ENCODE data around the gene ATG2A. TPM values are rescaled to one million over a fixed set of nuclear protein-coding genes. Genes with fewer than 3 reads are reported as not detected.

ATG2A gene
- polyA plus RNA-seq, 3 donors: 2.6 to 24.9 (median 4.0) TPM

DNA sequence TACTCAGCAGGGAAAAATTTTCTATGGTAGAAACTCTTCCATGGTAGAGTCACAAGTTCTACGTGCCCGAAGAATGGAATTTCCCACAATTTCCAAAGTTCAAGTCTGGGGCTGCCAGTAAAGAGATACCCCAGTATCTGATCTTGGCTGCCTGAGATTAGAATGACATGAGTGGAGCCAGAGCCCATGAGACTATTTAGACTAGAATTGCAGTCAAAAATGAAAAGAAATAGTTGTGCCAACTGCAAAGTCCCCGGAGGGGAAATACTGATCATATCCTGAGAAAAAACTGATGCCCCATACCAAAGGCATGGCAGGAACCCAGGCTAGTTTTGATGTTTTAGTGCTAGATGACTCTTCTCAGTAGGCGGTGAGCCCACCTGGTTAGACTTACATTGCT, 43.7 kb upstream of the ATG2A start:
- Mint-ChIP-seq H3K9me3 (no peaks in the 10 kb centered on the region), H3K4me1 (peaks cover 17% of the 10 kb centered on the region), H3K4me3 (no peak overlapping the region), H3K27me3 (ENCODE audit: low read depth in 3 of 3) (peaks cover 5 to 12% (median 7%) of the 10 kb centered on the region in 3 donors), H3K27ac (no peak overlapping the region), H3K36me3 (no peaks in the 10 kb centered on the region)
- H2AFZ ChIP-seq (ENCODE audit: insufficient read depth, low read depth, low read length, poor library complexity, severe bottlenecking): no peak overlapping the region
- H3K27me3 ChIP-seq (ENCODE audit: control insufficient read depth in 2 of 2, insufficient read depth in 2 of 2, low read length in 2 of 2): no peaks in the 10 kb centered on the region
- H3K4me3 ChIP-seq (replicated peaks in 1 of 3; ENCODE audit: low read depth in 2 of 3, low read length in 3 of 3): no peak overlapping the region
- no peak overlapping the region for H3K9ac ChIP-seq (ENCODE audit: insufficient read depth, low read length, poor library complexity, severe bottlenecking)
- DNase-seq: no peak
- no peaks in the 10 kb centered on the region for H3K36me3 ChIP-seq (replicated peaks in 1 of 2; ENCODE audit: control insufficient read depth in 1 of 2, insufficient read depth in 2 of 2, low read length in 2 of 2)
- no peaks in the 10 kb centered on the region for H4K20me1 ChIP-seq (ENCODE audit: insufficient read depth, low read length)
- H3K27ac ChIP-seq (ENCODE audit: low read depth in 1 of 2, low read length in 2 of 2): no peak overlapping the region
- H3K79me2 ChIP-seq (ENCODE audit: insufficient read depth, low read length): no peaks in the 10 kb centered on the region
- no peaks in the 10 kb centered on the region for H3K9me3 ChIP-seq (replicated peaks in 1 of 2; ENCODE audit: control insufficient read depth in 1 of 2, insufficient read depth in 1 of 2, low read length in 2 of 2)
- intact Hi-C loops (cut with micrococcal nuclease): no loop called here
- 89% methylated on average over 3 of the region's 4 CpGs for WGBS (ENCODE audit: insufficient coverage)
- no peak overlapping the region for H3K4me2 ChIP-seq (replicated peaks; ENCODE audit: extremely low read depth, low read length, poor library complexity, severe bottlenecking)
- peaks cover 7 to 13% of the 10 kb centered on the region in 2 donors for H3K4me1 ChIP-seq (ENCODE audit: control insufficient read depth in 1 of 2, insufficient read depth in 2 of 2, low read length in 2 of 2)
- TF ChIP-seq, protein P1, sequence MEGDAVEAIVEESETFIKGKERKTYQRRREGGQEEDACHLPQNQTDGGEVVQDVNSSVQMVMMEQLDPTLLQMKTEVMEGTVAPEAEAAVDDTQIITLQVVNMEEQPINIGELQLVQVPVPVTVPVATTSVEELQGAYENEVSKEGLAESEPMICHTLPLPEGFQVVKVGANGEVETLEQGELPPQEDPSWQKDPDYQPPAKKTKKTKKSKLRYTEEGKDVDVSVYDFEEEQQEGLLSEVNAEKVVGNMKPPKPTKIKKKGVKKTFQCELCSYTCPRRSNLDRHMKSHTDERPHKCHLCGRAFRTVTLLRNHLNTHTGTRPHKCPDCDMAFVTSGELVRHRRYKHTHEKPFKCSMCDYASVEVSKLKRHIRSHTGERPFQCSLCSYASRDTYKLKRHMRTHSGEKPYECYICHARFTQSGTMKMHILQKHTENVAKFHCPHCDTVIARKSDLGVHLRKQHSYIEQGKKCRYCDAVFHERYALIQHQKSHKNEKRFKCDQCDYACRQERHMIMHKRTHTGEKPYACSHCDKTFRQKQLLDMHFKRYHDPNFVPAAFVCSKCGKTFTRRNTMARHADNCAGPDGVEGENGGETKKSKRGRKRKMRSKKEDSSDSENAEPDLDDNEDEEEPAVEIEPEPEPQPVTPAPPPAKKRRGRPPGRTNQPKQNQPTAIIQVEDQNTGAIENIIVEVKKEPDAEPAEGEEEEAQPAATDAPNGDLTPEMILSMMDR (IDR thresholded peaks at IDR 0.05): no peak

DNA sequence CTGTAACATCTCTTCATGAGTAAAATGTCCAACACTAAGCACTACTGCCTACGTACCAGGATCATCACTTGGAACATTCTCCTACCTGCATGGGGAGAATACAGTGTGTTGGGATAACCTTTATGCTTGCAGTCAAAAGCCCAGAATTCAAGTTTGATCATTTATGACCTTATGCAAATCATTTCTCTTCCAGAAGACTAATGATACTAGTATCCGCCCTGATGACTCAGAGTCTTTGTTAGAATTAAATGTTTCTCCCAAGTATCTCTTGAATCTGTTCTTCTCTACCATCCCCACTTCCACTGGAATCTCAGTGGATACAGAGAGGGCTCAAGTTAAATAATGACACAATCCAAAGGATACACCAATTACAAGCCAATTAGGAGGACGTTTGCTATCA, 42.5 kb upstream of the ATG2A start:
- Histone ChIP-seq H4K20me1 (ENCODE audit: insufficient read depth, low read length) (no peaks in the 10 kb centered on the region), H3K9me3 (replicated peaks in 1 of 2; ENCODE audit: control insufficient read depth in 1 of 2, insufficient read depth in 1 of 2, low read length in 2 of 2) (no peaks in the 10 kb centered on the region), H3K79me2 (ENCODE audit: insufficient read depth, low read length) (no peaks in the 10 kb centered on the region), H2AFZ (ENCODE audit: insufficient read depth, low read depth, low read length, poor library complexity, severe bottlenecking) (no peak overlapping the region), H3K36me3 (replicated peaks in 1 of 2; ENCODE audit: control insufficient read depth in 1 of 2, insufficient read depth in 2 of 2, low read length in 2 of 2) (no peaks in the 10 kb centered on the region), H3K4me3 (replicated peaks in 1 of 3; ENCODE audit: low read depth in 2 of 3, low read length in 3 of 3) (no peak overlapping the region), H3K4me2 (replicated peaks; ENCODE audit: extremely low read depth, low read length, poor library complexity, severe bottlenecking) (no peak overlapping the region), H3K27me3 (ENCODE audit: control insufficient read depth in 2 of 2, insufficient read depth in 2 of 2, low read length in 2 of 2) (peaks cover 0 to 4% of the 10 kb centered on the region in 2 donors), H3K27ac (ENCODE audit: low read depth in 1 of 2, low read length in 2 of 2) (no peak overlapping the region), H3K9ac (ENCODE audit: insufficient read depth, low read length, poor library complexity, severe bottlenecking) (no peak overlapping the region), H3K4me1 (ENCODE audit: control insufficient read depth in 1 of 2, insufficient read depth in 2 of 2, low read length in 2 of 2) (peaks cover 5 to 6% of the 10 kb centered on the region in 2 donors)
- intact Hi-C loops (cut with micrococcal nuclease): no loop called here
- H3K27me3 Mint-ChIP-seq (ENCODE audit: low read depth in 3 of 3): peaks cover 5 to 12% (median 7%) of the 10 kb centered on the region in 3 donors
- TF ChIP-seq, protein P1 (IDR thresholded peaks at IDR 0.05): no peak
- no peak overlapping the region for H3K27ac Mint-ChIP-seq
- H3K4me3 Mint-ChIP-seq: no peak overlapping the region
- H3K4me1 Mint-ChIP-seq: peaks cover 8% of the 10 kb centered on the region
- no peaks in the 10 kb centered on the region for H3K9me3 Mint-ChIP-seq
- 100% methylated on average over 1 of the region's 3 CpGs for WGBS (ENCODE audit: insufficient coverage)
- H3K36me3 Mint-ChIP-seq: no peaks in the 10 kb centered on the region
- no peak for DNase-seq
